Lower leg skin (tissue), 3 donors: ENCODE results near the gene PROKR2.

Source experiments
- CTCF ChIP-seq, 3 donors: fragments of 450-650 bp; IDR thresholded peaks; one replicate each; pipeline ENCODE4 v1.5.1; 2016; ENCODE audit warnings: antibody characterized with exemption in 3 of 3, mild to moderate bottlenecking in 3 of 3, moderate library complexity in 2 of 3
- POLR2A ChIP-seq, 2 donors: fragments of 450-650 bp; IDR thresholded peaks; one replicate each; pipeline ENCODE4 v1.6.1; 2016 to 2017; ENCODE audit warnings: antibody characterized with exemption in 2 of 2, mild to moderate bottlenecking in 1 of 2, moderate library complexity in 1 of 2

DNA sequence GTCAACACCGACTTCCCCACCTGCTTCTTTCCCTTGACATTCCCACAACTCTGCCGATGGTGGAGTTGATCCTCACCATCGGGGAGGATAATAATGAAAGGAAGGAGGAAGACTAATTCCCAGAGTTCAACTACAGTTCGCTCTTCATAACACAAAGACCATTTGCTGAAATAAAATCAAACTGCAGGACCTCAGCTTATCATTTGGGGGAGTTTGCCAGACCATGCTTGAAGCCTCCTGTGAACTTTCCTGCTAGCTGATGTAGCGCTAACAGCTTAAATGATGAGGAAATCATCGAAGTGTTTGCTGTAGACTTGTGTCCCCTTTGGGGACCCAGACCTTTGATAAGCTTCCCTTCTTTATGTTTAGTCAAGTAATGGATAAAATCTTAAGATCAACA, 26.2 kb downstream of the PROKR2 start:
- TF ChIP-seq CTCF (IDR thresholded peaks at IDR 0.05) (no peak), POLR2A (IDR thresholded peaks at IDR 0.05) (no peak)
